ENCODE measurements around the gene ANTXR1.

GRCh38 chr2:69292256-69292655, 279.3 kb downstream of the ANTXR1 start:
- TF ChIP-seq ZKSCAN8 (CRISPR knock-in tag; IDR thresholded peaks at IDR 0.05) (no peak), ZNF780A (CRISPR knock-in tag; IDR thresholded peaks at IDR 0.05) (no peak), NR1H2 (CRISPR knock-in tag; IDR thresholded peaks at IDR 0.05) (no peak), POLR2A (conservative IDR thresholded peaks at IDR 0.05) (no peak), ZNF277 (CRISPR knock-in tag; IDR thresholded peaks at IDR 0.05; ENCODE audit: borderline replicate concordance) (no peak), SOX6 (IDR thresholded peaks at IDR 0.05) (no peak), ZNF274 (IDR thresholded peaks at IDR 0.05; ENCODE audit: borderline replicate concordance, low read depth, low read length) (no peak), DLX4 (CRISPR knock-in tag; IDR thresholded peaks at IDR 0.05) (no peak), RFX5 (IDR thresholded peaks at IDR 0.05; ENCODE audit: low read depth, low read length) (no peak), CBFB (CRISPR knock-in tag; IDR thresholded peaks at IDR 0.05) (no peak), PATZ1 (CRISPR knock-in tag; IDR thresholded peaks at IDR 0.05; ENCODE audit: borderline replicate concordance) (no peak), NR2C2 (CRISPR knock-in tag; IDR thresholded peaks at IDR 0.05) (no peak), NR2C2 (tag; IDR thresholded peaks at IDR 0.05) (no peak), RAD21 (CRISPR knock-in tag; conservative IDR thresholded peaks at IDR 0.05 in 1 of 2, IDR thresholded peaks at IDR 0.05 in 1 of 2) (no peak)
